Brain microvascular endothelial cell (primary cell): ENCODE data around the gene TCF12.

Experiments
- DNase-seq: peaks from one replicate; pipeline ENCODE4 v3.0.0-alpha.2; 2020
- H3K27ac ChIP-seq: fragments of 250-450 bp; sonication (Bioruptor Pico); 2 replicates; pipeline ENCODE4 v1.5.1; 2020; ENCODE audit warnings: mild to moderate bottlenecking, moderate library complexity
- H3K27me3 ChIP-seq: fragments of 250-450 bp; sonication (Bioruptor Pico); replicated peaks from 2 replicates; pipeline ENCODE4 v1.5.1; 2020; ENCODE audit warnings: mild to moderate bottlenecking
- H3K36me3 ChIP-seq: fragments of 250-450 bp; sonication (Bioruptor Pico); replicated peaks from 2 replicates; pipeline ENCODE4 v1.5.1; 2020; ENCODE audit warnings: mild to moderate bottlenecking
- H3K4me3 ChIP-seq: 2 replicates; pipeline ENCODE4 v1.5.1; 2011; ENCODE audit warnings: low read depth, mild to moderate bottlenecking, control low read depth, low read length, moderate library complexity
- CTCF ChIP-seq: IDR thresholded peaks from 2 replicates; pipeline ENCODE4 v1.5.1; 2011; ENCODE audit warnings: low read depth, mild to moderate bottlenecking, moderate library complexity, low read length, control low read depth, inconsistent platforms; ENCODE audit errors: missing control alignments
- in situ Hi-C: cut with HindIII; loops from 2 replicates; pipeline ENCODE4 v1.10.0; 2017; ENCODE audit warnings: low sequenced_read_pairs, low pct_ligation_motif_present

TCF12 gene

GRCh38 chr15:57133127-57133968 lies 214.9 kb downstream of the TCF12 start:
- no peak overlapping the region for H3K27ac ChIP-seq
- H3K4me3 ChIP-seq: no peak overlapping the region
- in situ Hi-C loops: no loop called here
- TF ChIP-seq CTCF: no peak
- no peak for DNase-seq
- no peaks in the 10 kb centered on the region for H3K36me3 ChIP-seq
- no peaks in the 10 kb centered on the region for H3K27me3 ChIP-seq

- H3K27me3 ChIP-seq: no peaks in the 10 kb centered on the region
- no peak overlapping the region for H3K27ac ChIP-seq
- in situ Hi-C loops: no loop called here
- no peak for DNase-seq
- no peak for TF ChIP-seq CTCF
- H3K4me3 ChIP-seq: no peak overlapping the region
- H3K36me3 ChIP-seq: no peaks in the 10 kb centered on the region
Measured at GRCh38 chr15:57134071-57134605, 215.7 kb downstream of the TCF12 start.

GRCh38 chr15:57134851-57135250 lies 216.4 kb downstream of the TCF12 start:
- no peak for DNase-seq
- Histone ChIP-seq H3K27me3 (no peaks in the 10 kb centered on the region), H3K4me3 (no peak overlapping the region), H3K27ac (no peak overlapping the region), H3K36me3 (no peaks in the 10 kb centered on the region)
- TF ChIP-seq CTCF: no peak
- in situ Hi-C loops: no loop called here

GRCh38 chr15:57135800-57136199 lies 217.4 kb downstream of the TCF12 start:
- no peaks in the 10 kb centered on the region for H3K27me3 ChIP-seq
- DNase-seq: no peak
- in situ Hi-C loops: no loop called here
- H3K27ac ChIP-seq: no peak overlapping the region
- no peaks in the 10 kb centered on the region for H3K36me3 ChIP-seq
- no peak for TF ChIP-seq CTCF
- no peak overlapping the region for H3K4me3 ChIP-seq

GRCh38 chr15:57138349-57138788 lies 219.9 kb downstream of the TCF12 start:
- no peak overlapping the region for H3K4me3 ChIP-seq
- no peaks in the 10 kb centered on the region for H3K36me3 ChIP-seq
- in situ Hi-C loops: no loop called here
- DNase-seq: peak; percentile 72
- H3K27ac ChIP-seq: no peak overlapping the region
- H3K27me3 ChIP-seq: no peaks in the 10 kb centered on the region
- TF ChIP-seq CTCF: peak; percentile 92
